HUES64 (cell line): ENCODE data around the gene CETN3.

Experiments used
- H3K27ac ChIP-seq: 2 replicates; pipeline ENCODE4 v1.7.0; 2013; ENCODE audit warnings: low read depth, low read length, inconsistent platforms
- H3K27me3 ChIP-seq: 2 replicates; pipeline ENCODE4 v1.6.1; 2013; ENCODE audit warnings: mild to moderate bottlenecking, low read length; ENCODE audit not compliant: insufficient read depth
- H3K36me3 ChIP-seq: 2 replicates; pipeline ENCODE4 v1.6.1; 2013; ENCODE audit warnings: mild to moderate bottlenecking, low read length; ENCODE audit not compliant: insufficient read depth
- H3K4me1 ChIP-seq: 2 replicates; pipeline ENCODE4 v1.6.1; 2013; ENCODE audit warnings: mild to moderate bottlenecking, low read length, moderate library complexity; ENCODE audit not compliant: insufficient read depth
- H3K4me3 ChIP-seq: 2 replicates; pipeline ENCODE4 v1.5.1; 2013; ENCODE audit warnings: mild to moderate bottlenecking, low read length, moderate library complexity
- H3K9ac ChIP-seq: 2 replicates; pipeline ENCODE4 v1.6.1; 2013; ENCODE audit warnings: mild to moderate bottlenecking, low read depth, low read length
- H3K9me3 ChIP-seq: 2 replicates; pipeline ENCODE4 v1.6.1; 2013; ENCODE audit warnings: low read depth, low read length; ENCODE audit not compliant: insufficient read depth
- whole genome bisulfite sequencing: fragments of 150-250, 120-280 bp; methylation state at CpG from one replicate; pipeline ENCODE4 v1.1.7; 2013; ENCODE audit warnings: missing lambda C conversion rate; 5-methylcytosine and 5-hydroxymethylcytosine counted together

Gene CETN3

DNA sequence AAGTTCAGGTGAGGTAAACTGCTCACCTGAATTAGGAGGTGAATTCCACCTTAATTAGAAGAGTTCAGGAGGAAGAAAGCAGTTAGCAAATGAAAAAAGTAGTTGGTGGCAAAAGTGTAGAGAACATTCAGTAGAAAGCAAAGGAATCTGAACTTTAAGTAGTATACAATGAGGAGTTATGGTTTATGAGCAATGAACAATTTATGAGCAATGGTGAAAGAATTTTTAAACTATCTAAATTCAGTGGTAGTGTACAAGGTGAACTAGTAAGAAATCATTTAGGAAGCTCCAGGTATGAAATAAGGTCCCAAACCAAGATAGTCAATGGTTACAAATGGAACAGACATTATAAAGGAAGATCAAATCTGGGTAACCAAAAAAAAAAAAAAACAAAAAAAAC, 3.1 kb downstream of the CETN3 start:
- no peak overlapping the region for H3K27ac ChIP-seq

GRCh38 chr5:90402521-90403255, 6.9 kb downstream of the CETN3 start:
- H3K27ac ChIP-seq: no peak overlapping the region
- no peak overlapping the region for H3K9ac ChIP-seq
- H3K4me1 ChIP-seq: peaks cover 23% of the 10 kb centered on the region
- no CpG with 5 or more reads among the region's 1 CpG for WGBS
- H3K36me3 ChIP-seq: peaks cover 75% of the 10 kb centered on the region
- H3K27me3 ChIP-seq: no peaks in the 10 kb centered on the region
- no peaks in the 10 kb centered on the region for H3K9me3 ChIP-seq
- no peak overlapping the region for H3K4me3 ChIP-seq

More for the DNA sequence above, 3.1 kb downstream of the CETN3 start:
- H3K4me3 ChIP-seq: no peak overlapping the region
- no peaks in the 10 kb centered on the region for H3K27me3 ChIP-seq
- H3K4me1 ChIP-seq: peaks cover 33% of the 10 kb centered on the region
- H3K9ac ChIP-seq: no peak overlapping the region
- H3K9me3 ChIP-seq: no peaks in the 10 kb centered on the region
- peaks cover 49% of the 10 kb centered on the region for H3K36me3 ChIP-seq

DNA sequence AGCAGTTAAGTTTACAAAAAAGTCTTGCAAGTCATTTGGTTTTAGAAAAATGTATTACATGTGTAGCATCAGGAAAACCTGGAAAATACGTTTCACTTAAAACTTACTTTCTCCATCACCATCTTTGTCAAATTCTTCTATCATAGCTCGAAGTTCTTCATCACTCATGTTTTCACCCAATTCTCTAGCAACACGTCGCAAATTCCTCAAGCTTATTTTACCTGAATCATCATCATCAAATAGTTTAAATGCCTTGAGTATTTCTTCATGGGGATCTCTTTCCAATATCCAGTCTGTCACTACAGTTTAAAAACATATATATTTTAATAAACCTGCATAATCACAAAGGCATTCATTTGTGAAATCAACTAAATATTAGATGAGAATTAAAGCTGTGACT, 10.3 kb downstream of the CETN3 start:
- Histone ChIP-seq H3K4me1 (no peaks in the 10 kb centered on the region), H3K9ac (no peak overlapping the region), H3K27ac (no peak overlapping the region), H3K36me3 (peaks cover 66% of the 10 kb centered on the region), H3K27me3 (no peaks in the 10 kb centered on the region), H3K4me3 (no peak overlapping the region), H3K9me3 (no peaks in the 10 kb centered on the region)
- 96% methylated on average over 4 of the region's 4 CpGs for WGBS

DNA sequence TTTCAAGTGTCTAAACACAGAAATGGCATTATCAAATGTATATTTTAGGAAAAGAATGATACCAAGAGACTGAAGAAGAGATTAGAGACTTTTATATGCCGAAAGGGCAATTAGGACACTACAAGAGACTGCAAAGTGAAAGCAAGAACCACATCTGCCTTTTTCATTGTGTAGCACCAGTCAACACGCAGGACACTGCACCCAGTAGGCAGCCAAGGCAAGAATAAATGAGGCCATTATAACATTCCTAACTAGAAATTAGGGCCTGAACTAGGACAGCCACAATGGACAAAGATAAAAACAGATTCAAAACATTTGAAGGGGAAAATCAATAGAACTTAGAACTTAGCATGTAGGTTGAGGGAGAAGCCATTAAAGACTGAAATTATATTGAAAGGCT, 10.8 kb downstream of the CETN3 start:
- 93% methylated on average over 2 of the region's 2 CpGs for WGBS
- H3K27me3 ChIP-seq: no peaks in the 10 kb centered on the region
- H3K36me3 ChIP-seq: peaks cover 66% of the 10 kb centered on the region
- H3K4me1 ChIP-seq: no peaks in the 10 kb centered on the region
- no peak overlapping the region for H3K4me3 ChIP-seq
- H3K27ac ChIP-seq: no peak overlapping the region
- no peak overlapping the region for H3K9ac ChIP-seq
- no peaks in the 10 kb centered on the region for H3K9me3 ChIP-seq

- Histone ChIP-seq H3K9me3 (no peaks in the 10 kb centered on the region), H3K36me3 (peaks cover 67% of the 10 kb centered on the region), H3K27me3 (no peaks in the 10 kb centered on the region), H3K4me1 (peaks cover 11% of the 10 kb centered on the region), H3K4me3 (no peak overlapping the region), H3K27ac (no peak overlapping the region), H3K9ac (no peak overlapping the region)
- WGBS: 100% methylated on average over 1 of the region's 2 CpGs
Observed at GRCh38 chr5:90395005-90395404, 14.6 kb downstream of the CETN3 start.

DNA sequence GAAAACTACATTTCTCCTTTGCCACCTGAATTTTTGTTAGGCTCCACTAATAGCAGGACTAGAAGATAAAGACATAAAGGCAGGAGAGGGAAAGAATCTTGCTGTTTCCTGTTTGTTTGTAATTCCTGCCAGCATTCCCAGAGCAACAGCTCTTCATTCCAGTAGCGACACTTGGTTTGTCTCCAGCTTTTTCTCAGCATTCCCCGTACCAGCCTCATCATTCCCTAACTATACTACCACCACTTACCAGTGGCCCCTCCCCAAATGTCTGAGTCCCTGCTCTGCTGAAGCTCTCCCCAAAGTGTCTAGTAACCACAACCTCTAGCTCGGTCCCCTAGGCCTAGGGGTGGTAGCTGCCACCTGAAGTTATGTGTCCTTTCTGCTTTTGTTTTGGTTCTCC, 18.6 kb downstream of the CETN3 start:
- Histone ChIP-seq H3K4me3 (no peak overlapping the region), H3K36me3 (peaks cover 33% of the 10 kb centered on the region), H3K9me3 (no peaks in the 10 kb centered on the region), H3K27me3 (no peaks in the 10 kb centered on the region), H3K9ac (no peak overlapping the region), H3K27ac (no peak overlapping the region), H3K4me1 (peaks cover 11% of the 10 kb centered on the region)
- 79% methylated on average over 3 of the region's 3 CpGs for WGBS

DNA sequence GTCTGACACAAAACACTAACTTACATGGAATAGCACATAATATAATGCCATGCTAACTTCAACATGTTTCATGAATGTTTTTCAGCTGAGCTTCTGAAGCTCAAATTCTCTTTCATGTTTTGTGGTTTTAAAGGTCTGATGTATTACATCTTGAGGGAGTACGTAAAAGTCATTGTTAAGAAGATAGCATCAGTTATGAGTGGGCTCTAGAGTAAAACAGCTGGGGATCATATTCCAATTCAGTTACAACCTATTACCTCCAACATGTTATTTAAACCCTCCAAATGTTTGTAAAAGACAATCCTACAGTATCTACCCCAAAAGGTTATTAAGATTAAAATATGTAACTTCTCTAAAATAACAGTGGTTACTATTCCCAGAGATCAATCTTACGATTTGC, 19.2 kb downstream of the CETN3 start:
- Histone ChIP-seq H3K4me1 (peaks cover 11% of the 10 kb centered on the region), H3K4me3 (no peak overlapping the region), H3K9me3 (no peaks in the 10 kb centered on the region), H3K27ac (no peak overlapping the region), H3K27me3 (no peaks in the 10 kb centered on the region), H3K9ac (no peak overlapping the region), H3K36me3 (peaks cover 29% of the 10 kb centered on the region)
- 84% methylated on average over 2 of the region's 2 CpGs for WGBS

DNA sequence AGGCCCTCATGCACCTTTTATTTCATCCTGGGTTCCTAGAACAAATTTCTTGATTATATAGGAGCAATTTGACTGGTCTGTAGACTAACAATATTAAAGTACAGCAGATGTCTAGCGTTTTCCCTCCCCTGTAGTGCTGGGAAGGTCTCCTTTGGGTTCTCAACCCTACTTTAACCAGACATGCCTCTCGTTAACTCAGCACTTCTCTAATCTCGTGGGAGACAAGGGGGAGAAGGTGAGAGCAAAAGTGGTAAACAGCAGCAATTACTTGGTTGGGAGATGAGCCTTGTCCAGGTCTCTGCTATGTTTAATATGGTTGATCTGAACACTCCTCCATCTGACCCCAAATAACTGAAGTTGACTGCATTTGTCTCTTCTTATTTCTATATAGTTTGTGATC, 22.0 kb downstream of the CETN3 start:
- H3K36me3 ChIP-seq: peaks cover 4% of the 10 kb centered on the region; the same call in 1 of the 2 replicates
- H3K4me1 ChIP-seq: peaks cover 11% of the 10 kb centered on the region
- H3K27ac ChIP-seq: no peak overlapping the region
- no peaks in the 10 kb centered on the region for H3K27me3 ChIP-seq
- H3K4me3 ChIP-seq: no peak overlapping the region
- H3K9me3 ChIP-seq: no peaks in the 10 kb centered on the region
- 81% methylated on average over 3 of the region's 3 CpGs for WGBS
- no peak overlapping the region for H3K9ac ChIP-seq

DNA sequence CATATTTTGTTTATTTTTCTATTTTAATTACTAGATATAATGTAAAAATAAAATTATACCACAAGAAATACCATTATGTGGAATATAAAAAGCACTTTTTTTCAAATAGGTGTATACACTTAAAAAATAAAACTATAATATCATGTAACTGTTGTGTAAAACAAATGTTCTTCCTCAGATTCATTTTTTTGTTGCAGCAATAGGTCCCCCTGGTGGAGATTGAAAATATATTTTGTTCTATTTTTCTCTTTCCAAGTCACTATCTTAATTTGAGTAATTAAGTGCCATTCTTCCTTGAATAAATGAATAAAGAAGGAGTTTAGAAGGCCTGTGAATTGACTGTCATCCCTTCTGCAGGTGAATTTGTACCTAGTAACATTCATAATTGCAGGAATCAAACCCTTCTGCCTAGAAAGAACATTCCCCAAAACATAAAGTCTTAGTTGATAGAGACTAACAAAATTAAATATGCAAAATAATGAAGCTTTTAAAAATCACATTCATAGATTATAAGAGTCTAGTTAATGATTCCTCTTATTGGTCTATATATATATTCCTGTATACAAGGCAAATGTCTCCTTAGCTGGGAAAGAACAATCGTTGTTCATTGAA, 23.4 kb downstream of the CETN3 start:
- Histone ChIP-seq H3K27ac (no peak overlapping the region), H3K9ac (no peak overlapping the region), H3K36me3 (no peaks in the 10 kb centered on the region), H3K4me3 (no peak overlapping the region), H3K27me3 (no peaks in the 10 kb centered on the region), H3K9me3 (no peaks in the 10 kb centered on the region), H3K4me1 (peaks cover 6% of the 10 kb centered on the region)
- no CpG with 5 or more reads among the region's 1 CpG for WGBS

- WGBS: no CpG with 5 or more reads among the region's 1 CpG
- no peaks in the 10 kb centered on the region for H3K4me1 ChIP-seq
Observed at GRCh38 chr5:90384389-90384788, 25.2 kb downstream of the CETN3 start.

DNA sequence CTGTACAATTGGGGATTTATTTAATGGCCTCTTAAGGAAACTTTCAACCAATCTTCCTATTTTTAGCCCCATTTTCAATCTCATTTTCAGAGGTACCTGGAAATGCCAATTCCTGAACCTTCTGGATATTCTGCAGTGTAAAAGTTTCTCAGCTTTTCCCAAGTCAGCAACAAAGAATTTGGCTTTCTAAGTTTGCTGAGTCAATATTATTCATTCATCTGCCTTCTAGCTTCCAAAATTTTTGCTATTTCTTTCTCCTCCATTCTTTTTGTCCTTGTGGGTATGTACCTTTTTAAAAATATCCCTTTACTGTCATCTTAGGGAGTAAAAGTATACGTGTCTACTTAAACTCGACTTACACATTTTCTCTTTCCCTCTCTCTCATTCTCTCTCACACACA, 25.7 kb downstream of the CETN3 start:
- WGBS: 100% methylated on average over 2 of the region's 2 CpGs
- Histone ChIP-seq H3K36me3 (no peaks in the 10 kb centered on the region), H3K27ac (no peak overlapping the region), H3K9ac (no peak overlapping the region), H3K4me1 (no peaks in the 10 kb centered on the region), H3K4me3 (no peak overlapping the region), H3K9me3 (no peaks in the 10 kb centered on the region), H3K27me3 (no peaks in the 10 kb centered on the region)

More at GRCh38 chr5:90384389-90384788, 25.2 kb downstream of the CETN3 start:
- H3K27me3 ChIP-seq: no peaks in the 10 kb centered on the region
- H3K9ac ChIP-seq: no peak overlapping the region
- H3K27ac ChIP-seq: no peak overlapping the region
- H3K9me3 ChIP-seq: no peaks in the 10 kb centered on the region
- no peak overlapping the region for H3K4me3 ChIP-seq
- H3K36me3 ChIP-seq: no peaks in the 10 kb centered on the region
